C1 segment of cervical spinal cord (tissue), 14 donors: ENCODE results near the gene EFCAB7.
A peak's percentile ranks its signal among the peaks of the same experiment; 100 is the strongest.

Experiments
- DNase-seq, 14 donors: peaks; one replicate each; lab custom pipeline; 2025; lab: John Stamatoyannopoulos, UW

Gene EFCAB7, protein sequence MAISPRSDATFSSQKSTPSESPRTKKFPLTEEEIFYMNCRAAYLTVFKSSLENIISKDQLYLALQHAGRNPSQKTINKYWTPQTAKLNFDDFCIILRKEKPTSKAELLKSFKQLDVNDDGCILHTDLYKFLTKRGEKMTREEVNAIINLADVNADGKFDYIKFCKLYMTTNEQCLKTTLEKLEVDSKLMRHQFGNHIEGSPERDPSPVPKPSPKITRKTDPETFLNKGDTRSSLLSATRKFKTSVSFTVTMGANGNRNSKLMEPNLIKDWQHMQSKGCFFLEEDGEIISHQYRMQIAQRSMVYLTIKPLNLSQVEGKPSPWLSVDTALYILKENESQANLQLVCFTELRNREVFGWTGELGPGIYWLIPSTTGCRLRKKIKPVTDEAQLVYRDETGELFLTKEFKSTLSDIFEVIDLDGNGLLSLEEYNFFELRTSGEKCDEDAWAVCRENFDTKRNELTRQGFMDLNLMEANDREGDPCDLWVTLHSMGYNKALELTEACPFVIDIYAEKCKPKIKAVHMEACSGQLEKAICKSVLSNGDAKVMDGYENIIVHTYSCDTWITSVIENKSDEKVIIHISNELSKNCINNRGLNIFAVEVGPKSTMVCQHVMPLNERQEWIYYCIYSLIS

DNA sequence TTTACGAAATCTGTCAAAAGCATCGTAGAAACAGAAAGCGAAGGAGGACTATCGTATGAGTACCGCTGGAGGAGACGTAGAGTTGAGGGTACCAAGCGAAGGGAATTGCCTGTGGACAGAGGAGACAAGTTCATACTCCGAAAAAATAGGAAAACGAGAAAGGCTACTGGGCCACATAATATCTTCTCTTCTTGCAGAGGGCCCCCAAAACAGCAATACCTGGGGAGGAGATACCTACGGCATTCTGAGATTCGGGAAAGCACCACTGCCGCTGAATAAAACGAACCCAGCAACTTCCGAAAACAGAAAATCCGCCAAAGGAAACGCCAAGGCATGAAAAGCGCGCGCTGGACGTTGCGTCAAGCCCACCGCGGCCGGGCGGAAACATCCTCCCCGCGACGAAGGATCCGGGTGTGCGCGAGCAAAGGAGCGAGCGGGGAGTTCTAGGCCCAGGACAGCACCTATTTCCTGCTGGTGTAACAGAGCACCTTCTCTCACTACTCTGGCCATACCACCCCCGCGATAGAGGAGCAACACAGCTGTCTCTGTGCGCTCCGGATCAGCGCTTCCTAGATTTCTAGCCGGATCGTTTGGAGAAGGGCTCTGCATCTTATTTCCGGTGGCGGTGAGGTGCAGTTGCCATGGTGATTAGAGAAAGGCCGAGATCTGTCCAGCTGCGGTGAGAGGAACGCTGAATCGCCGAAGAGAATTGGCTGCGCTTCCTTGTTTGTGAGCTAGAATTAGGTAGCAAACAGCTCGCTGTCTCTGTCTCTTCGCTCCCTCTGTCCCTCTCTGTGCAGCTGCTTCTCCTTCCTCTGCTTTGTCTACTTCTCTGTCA is at the start of gene EFCAB7, which contains the start of gene ITGB3BP:
Gene EFCAB7, plus strand, starts transcription at position 635 of the 838 bp plus-strand sequence. CDS start 2,048 bp downstream, outside the sequence.
Gene ITGB3BP, minus strand, starts transcription at position 335 of the 838 bp plus-strand sequence. Its CDS starts 92 bp downstream, at position 243.
- DNase-seq: peak; percentile 60 to 98 (median 90)

DNA sequence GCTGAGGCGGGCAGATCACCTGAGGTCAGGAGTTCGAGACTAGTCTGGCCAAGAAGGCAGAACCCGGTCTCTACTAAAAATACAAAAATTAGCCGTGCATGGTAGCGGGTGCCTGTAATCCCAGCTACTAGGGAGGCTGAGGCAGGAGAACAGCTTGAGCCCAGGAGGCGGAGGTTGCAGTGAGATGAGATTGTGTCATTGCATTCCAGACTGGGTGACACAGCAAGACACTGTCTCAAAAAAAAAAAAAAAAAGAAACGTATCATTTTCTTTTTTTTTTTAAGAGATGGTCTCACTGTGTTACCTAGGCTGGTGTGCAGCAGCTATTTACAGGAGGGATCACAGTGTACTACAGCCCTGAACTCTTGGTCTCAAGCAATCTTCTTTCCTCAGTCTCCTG is 47.6 kb upstream of the EFCAB7 start:
- no peak for DNase-seq

DNA sequence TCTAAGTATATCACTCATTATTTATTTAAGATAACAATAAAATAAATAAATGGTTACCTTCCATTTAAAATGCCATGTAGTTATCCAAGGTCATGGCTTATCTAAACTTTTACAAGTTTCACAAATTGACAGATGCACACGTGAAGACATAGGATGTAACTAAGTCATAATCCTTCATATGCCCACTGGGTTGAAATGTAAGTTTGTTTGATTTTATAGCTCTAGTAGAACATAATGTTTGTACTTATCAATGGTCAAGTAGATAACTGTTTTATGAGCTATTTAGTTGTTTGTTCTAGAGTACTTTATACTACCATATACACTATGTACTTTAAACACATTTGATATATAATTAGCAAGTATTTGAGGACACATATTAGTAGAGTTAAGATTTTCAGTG is 43.3 kb upstream of the EFCAB7 start:
- no peak for DNase-seq

DNA sequence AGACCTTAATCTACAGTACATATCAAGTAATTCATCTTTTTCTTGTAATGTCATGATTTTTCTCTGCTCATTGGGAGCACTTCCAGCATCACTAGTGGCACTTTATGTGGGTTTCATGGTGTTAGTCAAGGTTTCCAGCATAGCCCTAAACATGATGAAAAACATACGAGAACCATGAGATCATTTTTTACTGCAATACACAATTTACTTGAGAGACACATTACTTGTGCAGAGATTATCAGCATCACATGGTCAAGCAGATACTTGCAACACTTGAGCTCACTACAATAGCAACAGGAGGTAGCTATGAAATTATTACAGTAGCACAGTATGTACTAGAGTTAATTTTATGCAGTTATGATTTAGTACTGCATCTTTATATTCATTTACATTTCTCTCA is 36.7 kb upstream of the EFCAB7 start:
- DNase-seq: no peak

DNA sequence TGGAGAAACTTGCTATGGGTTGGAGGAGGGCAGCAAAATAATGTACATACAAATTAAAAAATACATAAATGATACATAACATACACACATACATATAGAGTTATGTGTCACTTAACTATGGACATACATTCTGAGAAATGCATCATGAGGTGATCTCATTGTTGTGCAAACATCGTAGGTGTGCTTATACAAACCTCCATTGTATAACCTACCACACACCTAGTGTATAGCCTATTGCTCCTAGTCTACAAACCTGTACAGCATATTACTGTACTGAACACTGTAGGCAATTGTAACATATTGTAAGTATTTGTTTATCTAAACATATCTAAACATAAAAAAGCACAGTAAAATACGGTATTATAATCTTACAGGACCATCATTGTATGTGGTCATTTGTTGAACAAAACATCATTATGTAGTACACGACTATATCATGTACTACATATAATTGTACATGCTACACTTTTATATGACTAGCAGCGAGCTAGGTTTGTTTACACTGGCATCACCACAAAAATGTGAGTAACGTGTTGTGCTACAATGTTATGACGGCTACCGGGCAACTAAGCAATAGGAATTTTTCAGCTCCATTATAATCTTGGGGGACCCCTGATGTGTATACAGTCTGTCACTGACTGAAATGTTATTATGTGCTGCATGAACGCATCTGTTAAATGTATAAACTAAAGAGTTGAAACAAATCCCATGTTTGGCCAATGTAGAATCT is 35.8 kb upstream of the EFCAB7 start:
- no peak for DNase-seq

DNA sequence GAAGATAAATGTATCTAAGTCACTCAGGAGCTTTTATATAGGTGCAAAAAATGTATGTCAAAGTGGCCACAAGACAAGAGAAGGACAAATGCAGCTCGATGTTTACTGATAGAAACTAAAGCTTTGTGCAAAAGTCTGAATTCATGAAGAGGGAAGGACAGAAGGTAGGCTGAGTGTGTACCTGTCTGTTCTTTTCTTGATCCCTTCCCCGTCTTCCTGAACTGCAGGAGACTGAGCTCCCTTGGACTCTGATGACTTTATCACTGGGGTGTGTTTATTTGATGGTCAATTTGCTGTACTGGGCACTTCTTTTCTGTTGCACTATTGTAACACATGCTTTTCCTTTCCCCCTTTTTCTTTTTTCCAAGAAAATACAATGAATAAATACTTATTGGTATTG is 25.7 kb upstream of the EFCAB7 start:
- DNase-seq: no peak

DNA sequence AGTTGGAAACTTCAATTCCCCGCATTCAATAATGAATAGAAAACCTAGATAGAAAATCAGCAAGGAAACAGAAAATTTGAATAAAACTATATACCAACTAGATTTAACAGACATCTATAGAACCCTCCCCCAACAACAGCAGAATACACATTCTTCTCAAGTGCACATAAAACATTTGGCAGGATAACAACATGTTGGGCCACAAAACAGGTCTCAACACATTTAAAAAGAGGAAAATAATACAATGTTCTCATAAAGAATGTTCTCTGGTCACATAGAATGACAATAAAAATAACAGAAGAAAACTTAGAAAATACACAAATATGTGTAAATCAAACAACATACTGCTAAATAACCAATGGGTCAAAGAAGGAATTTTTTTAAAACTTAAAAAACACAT is 25.2 kb upstream of the EFCAB7 start:
- no peak for DNase-seq

DNA sequence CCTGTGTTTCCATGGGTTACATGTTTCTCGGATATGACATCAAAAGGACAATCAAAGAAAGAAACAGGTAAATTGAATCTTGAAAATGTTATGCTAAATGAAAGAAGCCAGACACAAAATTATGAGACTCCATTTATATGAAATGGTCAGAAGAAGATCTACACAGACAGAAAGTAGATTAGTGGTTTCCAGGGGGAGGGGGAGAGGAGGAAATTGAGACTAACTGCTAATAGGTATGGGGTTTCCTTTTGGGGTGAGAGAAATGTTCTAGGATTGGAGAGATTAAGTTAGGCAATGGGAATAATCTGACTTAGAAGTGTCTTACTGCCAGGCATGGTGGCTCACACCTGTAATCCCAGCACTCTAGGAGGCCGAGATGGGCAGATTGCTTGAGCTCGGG is 22.1 kb upstream of the EFCAB7 start:
- DNase-seq: no peak

DNA sequence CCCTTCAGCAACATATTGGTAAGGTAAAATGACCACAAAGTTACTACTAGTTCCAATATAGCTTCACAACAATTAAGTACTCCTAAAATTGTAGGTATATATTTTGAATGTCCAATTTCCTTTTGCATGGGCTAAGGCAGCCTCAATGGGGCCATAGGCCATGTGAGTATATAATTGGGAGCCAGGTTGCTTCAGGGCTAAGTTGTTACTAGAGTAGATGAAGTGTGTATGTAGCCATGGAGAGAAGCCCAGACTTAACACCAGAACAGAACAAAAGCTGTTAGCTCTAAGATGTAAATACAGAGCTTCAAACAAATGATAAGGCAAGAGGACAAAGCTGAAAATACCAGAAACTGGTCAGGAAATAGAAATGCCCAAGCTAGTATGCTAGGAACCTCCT is 16.5 kb upstream of the EFCAB7 start:
- DNase-seq: no peak

DNA sequence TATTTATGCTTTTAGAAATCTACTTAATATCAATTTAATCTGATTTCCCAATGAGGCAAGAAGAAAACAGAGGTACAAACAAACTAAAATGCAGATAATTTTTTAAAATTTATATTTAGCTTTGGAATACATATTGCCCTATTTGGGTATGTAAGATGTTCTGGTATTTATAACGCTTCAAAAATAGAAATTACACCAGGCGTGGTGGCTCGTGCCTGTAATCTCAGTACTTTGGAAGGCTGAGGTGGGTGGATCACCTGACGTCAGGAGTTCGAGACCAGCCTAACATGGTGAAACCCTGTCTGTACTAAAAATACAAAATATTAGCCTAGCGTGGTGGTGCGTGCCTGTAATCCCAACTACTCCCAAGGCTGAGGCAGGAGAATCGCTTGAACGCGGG is 13.6 kb upstream of the EFCAB7 start:
- DNase-seq: no peak

DNA sequence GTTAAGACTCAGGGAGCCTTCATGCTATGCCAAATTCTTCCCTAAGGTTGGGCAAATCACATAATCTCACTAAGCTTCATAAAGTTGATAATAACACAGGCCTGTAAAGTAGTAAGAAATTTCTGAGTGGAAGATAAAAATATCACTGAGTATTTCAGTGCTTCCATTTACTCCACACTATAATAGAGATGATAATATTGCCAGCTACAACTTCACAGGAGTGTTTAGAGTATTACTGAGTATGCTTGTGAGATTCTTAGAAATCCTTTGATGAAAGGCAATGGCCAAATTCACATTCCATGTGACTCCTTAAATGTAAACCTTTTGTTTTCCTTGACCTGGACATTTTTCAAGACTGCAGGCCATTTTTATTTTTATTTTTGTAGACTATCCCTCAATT is 10.7 kb upstream of the EFCAB7 start:
- DNase-seq: no peak

DNA sequence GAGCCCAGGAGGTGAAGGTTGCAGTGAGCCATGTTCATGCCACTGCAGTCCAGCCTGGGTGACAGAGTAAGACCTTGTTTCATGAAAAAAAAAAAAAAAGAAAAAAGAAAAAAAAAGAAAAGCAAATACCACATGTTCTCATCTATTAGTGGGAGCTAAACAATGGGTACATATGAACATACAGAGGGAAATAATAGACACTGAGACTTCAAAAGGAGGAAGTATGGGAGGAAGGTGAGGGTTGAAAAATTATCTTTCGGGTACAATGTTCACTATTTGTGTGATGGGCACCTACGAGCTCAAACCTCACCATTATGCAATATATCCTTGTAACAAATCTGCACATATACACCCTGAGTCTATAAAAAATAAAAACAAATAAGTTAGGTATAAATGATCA is 6.7 kb upstream of the EFCAB7 start:
- DNase-seq: no peak

DNA sequence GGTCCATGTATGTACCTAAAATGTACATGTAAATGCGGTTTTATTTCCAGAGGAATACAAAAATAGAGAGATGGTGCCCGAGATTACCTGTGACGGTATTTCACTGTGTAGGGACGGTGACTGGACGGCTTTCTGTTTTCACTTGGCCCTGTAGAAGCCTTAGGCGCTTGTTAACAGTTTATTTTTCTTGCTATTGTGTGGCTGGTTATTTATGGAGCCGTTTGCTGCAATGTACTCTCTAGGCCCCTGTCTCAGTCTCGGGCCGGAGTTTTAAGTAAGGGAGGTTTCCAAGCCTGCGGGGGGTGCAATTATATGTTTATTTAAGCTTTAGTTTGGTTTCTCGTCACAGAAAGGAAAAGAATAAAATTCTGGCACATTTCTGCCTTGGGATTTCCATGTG is 413 bp downstream of the EFCAB7 start:
- DNase-seq: peak in 3 of 14 donors; percentile 17 to 35 (median 35)

DNA sequence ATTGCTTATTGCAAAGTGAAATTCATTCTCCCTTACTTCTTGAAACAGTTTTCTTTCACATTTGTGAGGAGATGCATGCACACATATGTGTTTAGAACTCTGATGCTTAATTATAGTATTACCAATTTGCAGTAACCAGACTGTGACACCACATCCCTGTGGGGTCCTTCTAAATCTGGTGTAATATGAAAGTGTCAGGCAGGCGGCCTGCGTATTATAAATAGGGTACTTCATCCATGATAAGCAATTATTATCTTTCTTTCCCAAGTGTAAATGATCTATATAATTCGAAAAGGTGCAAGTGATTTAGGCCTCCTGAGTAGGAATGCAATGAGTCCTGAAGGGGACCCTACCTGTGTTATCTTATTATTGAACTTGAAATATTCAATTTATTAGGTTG is 876 bp downstream of the EFCAB7 start:
- DNase-seq: peak in 1 of 14 donors; percentile 18

DNA sequence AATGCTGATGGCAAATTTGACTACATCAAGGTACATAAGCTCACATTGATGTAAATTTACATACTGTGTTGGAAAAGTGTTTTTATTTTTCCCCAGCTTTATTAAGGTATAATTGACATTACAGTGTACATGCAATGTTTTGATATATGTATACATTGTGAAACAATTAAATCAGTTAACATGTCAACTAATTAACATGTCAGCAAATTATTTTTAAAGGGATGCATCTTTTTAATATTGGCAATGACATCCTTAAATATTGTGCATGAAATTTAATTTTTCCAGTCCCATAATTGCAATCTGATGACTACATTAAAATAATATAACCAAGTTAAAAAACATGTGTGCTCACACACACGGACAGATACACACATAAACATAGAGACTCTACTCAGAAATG is 9.4 kb downstream of the EFCAB7 start:
- DNase-seq: no peak

DNA sequence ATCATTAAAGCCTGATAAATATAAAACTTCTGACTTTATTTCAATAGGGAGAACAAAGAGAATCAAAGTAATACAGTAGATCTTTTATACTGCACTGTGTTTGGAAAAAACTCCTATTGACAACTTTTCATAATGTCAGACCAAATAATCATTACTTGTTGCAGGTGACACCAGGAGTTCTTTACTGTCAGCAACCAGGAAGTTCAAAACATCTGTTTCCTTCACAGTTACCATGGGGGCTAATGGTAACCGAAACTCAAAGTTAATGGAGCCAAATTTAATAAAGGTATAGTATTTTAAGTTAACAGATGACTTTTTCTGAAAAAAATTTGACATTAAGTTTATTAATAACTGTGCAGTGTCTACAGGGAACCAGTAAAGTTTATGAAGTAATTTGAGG is 10.6 kb downstream of the EFCAB7 start:
- DNase-seq: no peak

DNA sequence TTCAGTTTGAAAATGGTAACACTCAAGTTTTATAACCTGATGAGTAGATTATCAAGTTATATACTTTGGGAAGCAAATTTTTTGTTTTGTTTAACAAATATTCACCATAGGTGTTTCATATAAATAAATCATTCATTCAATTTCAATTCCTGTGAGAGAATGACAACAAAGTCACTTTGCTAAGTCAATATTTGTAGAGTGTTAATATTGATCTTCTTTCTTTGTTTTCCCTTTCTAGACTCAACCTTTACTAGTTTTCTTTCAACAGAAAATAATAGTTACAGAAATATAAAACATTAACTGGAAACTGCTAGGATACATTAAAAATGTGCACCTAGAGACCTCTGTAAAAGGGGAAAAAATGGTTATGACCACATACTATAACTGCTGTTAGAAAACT is 11.1 kb downstream of the EFCAB7 start:
- no peak for DNase-seq

DNA sequence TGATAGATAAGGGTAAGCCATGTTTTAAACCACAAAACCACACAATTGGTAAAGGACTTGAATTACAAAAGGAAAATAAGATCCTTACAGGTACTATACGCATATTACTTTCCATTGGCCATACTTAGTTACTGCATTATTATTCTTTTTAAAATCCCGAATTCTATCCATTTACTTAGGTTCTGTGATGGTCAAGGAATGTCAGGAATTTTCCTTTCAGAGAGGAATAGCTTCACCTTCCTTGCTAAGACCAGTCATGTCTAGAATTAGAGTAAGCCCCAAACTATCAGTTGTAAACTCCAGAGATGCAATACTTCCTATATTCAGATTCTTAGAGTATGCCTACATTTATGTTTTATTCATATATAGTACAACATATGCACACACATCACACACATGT is 13.7 kb downstream of the EFCAB7 start:
- DNase-seq: no peak

DNA sequence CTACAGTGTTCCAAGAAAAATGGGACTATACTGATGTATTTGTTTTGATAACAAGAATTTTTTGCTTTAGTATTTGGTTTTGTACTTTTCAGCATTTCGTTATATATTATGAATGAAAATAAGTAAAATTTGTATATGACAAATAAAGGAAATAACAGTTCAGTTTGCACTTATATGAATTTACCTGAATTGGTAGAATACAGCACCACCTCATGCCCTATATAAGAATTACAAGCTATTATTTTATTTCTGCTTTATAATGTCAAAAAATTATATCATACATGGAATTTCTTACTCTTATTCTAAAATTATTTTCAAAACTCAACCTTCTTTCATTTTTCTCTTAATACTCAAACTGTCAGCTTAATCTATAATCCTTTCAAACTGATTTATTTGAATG is 14.6 kb downstream of the EFCAB7 start:
- DNase-seq: no peak

DNA sequence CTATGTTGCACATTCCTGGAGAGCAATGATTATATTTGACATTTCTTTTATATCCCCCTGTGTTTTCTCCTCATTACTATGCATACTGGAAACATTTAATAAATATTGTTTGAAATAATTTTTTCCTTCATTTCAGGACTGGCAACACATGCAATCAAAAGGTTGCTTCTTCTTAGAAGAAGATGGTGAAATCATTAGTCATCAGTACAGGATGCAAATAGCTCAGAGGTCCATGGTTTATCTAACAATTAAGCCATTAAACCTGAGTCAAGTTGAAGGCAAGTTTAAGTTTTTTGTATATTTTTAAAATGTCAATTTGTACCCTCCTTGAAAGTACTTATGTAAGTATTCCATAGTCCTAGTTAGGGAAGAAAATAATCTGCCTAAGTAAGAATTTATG is 22.5 kb downstream of the EFCAB7 start:
- DNase-seq: no peak

DNA sequence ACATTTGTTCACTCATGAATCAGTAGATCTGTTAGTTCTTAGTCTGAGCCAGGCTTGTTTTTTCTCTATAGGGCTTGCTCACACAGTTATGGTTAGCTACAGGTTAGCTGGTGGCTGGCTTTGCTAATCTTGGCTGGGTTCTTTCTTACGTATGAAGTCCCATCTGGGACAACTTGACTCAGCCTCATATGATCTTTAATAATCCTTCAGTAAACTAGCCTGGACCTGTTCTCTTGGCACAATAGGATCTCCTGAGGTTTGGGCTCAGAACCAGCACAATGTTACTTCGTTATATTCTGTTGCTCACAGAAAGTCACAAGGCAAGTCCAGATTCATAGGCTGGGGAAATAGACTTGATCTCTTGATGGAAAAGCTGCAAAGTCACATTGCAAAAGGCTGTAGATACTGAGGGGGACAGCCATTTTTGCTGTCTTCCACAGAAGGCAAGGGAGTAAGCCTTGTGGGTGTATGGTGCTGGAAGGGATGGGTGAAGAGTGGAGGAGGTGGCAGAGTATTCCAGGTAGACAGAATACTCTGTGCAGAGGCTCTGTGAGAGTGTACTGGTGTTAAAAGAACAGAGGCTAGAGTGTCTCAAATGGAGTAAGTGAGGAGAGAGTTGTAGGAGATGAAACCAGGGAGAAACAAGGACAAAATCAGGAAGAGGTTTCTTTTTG is 24.4 kb downstream of the EFCAB7 start:
- no peak for DNase-seq
